Epithelial cell of esophagus (primary cell): Measurements from ENCODE around the gene SSTR3.

ENCODE experiments used
- DNase-seq: peaks from one replicate; pipeline ENCODE4 v3.0.0; 2010; ENCODE audit warnings: low read depth
- H3K4me3 ChIP-seq: 2 replicates; pipeline ENCODE4 v1.5.1; 2011; ENCODE audit warnings: mild to moderate bottlenecking, low read length, control low read depth
- CTCF ChIP-seq: IDR thresholded peaks from 2 replicates; pipeline ENCODE4 v1.5.1; 2011; ENCODE audit warnings: low read depth, mild to moderate bottlenecking, low read length, control low read depth, inconsistent platforms; ENCODE audit not compliant: insufficient read depth; ENCODE audit errors: missing control alignments

Gene SSTR3

GRCh38 chr22:37207981-37208380 is 4.3 kb downstream of the SSTR3 start:
- H3K4me3 ChIP-seq: no peak overlapping the region
- TF ChIP-seq CTCF: no peak
- DNase-seq: no peak

GRCh38 chr22:37206841-37207821 is 5.1 kb downstream of the SSTR3 start:
- no peak overlapping the region for H3K4me3 ChIP-seq
- no peak for DNase-seq
- TF ChIP-seq CTCF: no peak

- no peak overlapping the region for H3K4me3 ChIP-seq
- no peak for DNase-seq
- TF ChIP-seq CTCF: no peak
Measured at GRCh38 chr22:37206118-37206840, 6.0 kb downstream of the SSTR3 start.

- TF ChIP-seq CTCF: no peak
- H3K4me3 ChIP-seq: no peak overlapping the region
- DNase-seq: no peak
Measured at GRCh38 chr22:37205046-37205445, 7.2 kb downstream of the SSTR3 start.

GRCh38 chr22:37204045-37204655 is 8.1 kb downstream of the SSTR3 start:
- no peak for TF ChIP-seq CTCF
- H3K4me3 ChIP-seq: no peak overlapping the region
- no peak for DNase-seq

- TF ChIP-seq CTCF: no peak
- no peak overlapping the region for H3K4me3 ChIP-seq
- DNase-seq: no peak
Measured at GRCh38 chr22:37203354-37204044, 8.8 kb downstream of the SSTR3 start.
